Dedifferentiated amniotic fluid mesenchymal stem cell (primary cell): ENCODE results near the gene GIPC1.

Source experiments
- DNase-seq: peaks from one replicate; pipeline ENCODE4 v3.0.0-alpha.2; 2016; ENCODE audit errors: extremely low spot score

The GIPC1 gene

GRCh38 chr19:14437578-14438140 lies 58.3 kb downstream of the GIPC1 start:
- no peak for DNase-seq

- DNase-seq, result no peak
Measured at GRCh38 chr19:14435320-14436050, 60.4 kb downstream of the GIPC1 start.

- no peak for DNase-seq
Measured at GRCh38 chr19:14434543-14435319, 61.2 kb downstream of the GIPC1 start.

DNA sequence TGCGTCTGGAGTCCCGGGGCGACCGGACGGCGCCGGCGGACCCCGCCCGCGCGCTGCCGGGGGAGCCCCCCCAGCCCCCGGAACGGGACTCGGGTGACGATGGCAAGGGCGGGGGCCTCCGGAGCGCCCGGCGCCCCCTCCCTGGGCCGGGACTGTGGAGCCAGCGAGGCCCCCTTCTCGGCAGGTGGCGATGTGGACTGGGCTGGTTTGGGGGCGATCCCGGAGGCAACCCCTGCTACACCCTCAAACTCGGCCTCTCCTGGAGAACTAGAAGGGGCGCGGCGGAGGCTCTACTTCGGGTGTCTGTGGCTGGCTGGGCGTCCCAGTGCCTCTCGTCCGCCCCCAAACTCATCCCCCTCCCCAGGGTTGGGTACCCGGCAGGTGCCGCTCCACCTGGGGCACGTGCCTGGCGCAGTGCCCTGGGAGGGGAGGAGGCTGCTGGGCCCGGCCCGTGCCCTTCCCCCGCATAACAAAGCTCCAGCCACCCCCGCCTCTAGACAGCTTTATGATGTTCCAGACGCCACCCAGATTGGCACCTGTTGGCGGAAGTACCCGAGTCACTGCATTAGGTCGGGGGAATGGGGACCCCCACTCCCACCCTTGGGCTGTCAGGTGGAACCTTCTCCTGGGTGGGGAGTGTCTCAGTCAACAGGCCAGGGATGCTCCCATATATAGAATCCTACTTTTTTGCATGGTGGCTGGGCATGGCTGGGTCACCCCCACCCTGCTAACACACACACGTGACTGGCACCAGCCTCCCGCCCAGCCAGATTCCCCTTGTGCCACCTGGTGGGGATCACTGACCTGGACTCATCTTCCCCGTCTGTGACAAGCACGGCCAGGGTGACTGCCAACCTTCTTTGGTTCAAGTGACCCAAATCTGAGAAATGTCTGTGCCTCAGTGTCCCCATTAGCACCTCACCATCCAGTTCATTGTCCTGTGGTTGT lies 62.1 kb downstream of the GIPC1 start:
- DNase-seq, result no peak

DNA sequence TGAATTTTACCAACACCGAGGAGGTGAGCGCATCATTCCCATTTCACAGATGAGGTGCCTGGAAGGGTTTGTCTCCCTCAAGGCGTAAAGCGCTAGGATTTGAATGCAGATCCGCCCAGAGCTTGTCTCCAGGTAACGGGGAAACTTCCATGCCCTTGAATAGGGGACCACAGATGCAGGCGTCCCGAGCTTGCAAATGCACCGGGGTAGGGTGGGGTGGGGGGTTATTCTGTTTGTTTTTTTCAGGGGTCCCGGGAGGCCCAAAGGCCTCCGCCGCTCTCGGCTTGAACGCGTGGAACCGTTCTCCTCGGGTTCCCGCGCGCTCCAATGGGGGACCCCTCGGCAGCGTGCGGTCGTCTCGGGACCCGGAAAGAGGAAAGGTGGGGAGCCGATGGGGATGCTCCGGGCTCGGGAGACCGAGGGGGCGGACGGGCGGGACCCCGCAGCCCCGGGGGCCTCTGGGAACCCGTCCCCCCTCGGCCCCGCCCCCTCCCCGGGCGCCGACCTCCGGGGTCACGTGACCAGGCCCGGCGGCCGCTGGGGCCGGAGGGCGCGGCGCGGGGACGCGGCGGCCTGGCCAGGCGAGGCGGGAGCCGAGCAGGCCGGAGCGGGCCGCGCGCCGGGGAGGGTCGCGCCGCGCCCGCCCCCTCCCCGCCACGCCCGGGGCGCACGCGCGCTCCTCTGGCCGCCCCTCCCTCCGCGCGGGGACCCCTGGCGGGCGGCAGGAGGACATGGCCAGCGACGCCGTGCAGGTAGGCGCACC lies 63.0 kb downstream of the GIPC1 start, which contains the start of gene PKN1:
TSS of gene PKN1 (plus strand) at position 516 of the 763 bp plus-strand sequence. CDS start at position 732, 216 bp downstream.
- DNase-seq, result no peak

DNA sequence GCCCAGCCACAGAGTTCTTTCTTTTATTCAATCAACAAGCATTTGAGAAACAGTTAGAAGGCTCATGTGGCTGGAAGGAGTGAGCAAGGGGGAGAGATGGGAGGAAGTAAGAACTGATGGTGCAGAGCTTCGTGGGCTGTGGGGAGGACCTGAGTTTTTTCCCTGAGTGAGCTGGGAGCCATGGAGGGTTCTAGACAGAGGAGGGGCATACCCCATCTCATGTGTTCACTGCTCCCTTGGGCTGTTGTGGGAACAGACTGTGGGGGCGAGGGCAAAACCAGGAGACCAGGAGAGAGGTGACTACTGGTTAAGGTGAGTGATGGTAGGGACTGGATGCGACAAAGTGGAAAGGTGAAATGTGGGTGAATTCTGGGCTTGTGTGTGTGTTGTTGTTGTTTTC lies 65.2 kb downstream of the GIPC1 start:
- DNase-seq, result no peak

DNA sequence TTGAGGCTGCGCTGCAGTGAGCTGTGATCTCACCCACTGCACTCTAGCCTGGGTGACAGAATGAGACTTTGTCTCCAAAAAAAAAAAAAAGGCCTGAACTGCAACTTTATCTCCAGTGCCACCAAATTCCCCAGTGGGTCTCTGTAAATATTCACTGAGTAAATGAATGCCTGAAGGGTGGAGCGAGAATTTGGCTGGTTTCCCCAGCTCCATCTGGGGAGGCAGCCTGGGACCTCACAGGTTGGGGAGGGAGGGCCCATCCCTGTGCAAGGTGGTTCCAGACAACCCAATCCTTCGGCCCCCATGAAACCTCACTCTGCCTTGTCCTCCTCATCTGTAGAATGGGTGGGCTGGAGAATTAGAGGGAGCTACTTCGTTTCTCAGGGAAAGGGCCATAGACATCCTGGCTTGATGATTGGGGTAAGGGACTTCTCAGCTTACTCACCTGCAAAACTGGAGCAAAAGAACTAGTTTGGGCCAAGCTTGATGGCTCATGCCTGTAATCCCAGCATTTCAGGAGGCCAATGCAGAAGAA lies 67.0 kb downstream of the GIPC1 start:
- no peak for DNase-seq
